GM12875 (cell line): Measurements from ENCODE around the gene ROPN1B.
A peak's percentile ranks its signal among the peaks of the same experiment; 100 is the strongest.
"Not testable (repeated sequence)": the region's sequence is repeated elsewhere in the genome, so short reads cannot be mapped to it uniquely, and the experiment has no call there.

ENCODE experiments used
- H3K4me3 ChIP-seq: one replicate; pipeline ENCODE4 v1.5.1; 2011; ENCODE audit warnings: low read depth, low read length, control low read depth
- TF ChIP-seq, protein P1 (sequence below): IDR thresholded peaks from 2 replicates; pipeline ENCODE4 v1.5.1; 2011; ENCODE audit warnings: low read depth, mild to moderate bottlenecking, control low read depth, inconsistent platforms, low read length, moderate library complexity, borderline replicate concordance; ENCODE audit not compliant: insufficient read depth

The ROPN1B gene

DNA sequence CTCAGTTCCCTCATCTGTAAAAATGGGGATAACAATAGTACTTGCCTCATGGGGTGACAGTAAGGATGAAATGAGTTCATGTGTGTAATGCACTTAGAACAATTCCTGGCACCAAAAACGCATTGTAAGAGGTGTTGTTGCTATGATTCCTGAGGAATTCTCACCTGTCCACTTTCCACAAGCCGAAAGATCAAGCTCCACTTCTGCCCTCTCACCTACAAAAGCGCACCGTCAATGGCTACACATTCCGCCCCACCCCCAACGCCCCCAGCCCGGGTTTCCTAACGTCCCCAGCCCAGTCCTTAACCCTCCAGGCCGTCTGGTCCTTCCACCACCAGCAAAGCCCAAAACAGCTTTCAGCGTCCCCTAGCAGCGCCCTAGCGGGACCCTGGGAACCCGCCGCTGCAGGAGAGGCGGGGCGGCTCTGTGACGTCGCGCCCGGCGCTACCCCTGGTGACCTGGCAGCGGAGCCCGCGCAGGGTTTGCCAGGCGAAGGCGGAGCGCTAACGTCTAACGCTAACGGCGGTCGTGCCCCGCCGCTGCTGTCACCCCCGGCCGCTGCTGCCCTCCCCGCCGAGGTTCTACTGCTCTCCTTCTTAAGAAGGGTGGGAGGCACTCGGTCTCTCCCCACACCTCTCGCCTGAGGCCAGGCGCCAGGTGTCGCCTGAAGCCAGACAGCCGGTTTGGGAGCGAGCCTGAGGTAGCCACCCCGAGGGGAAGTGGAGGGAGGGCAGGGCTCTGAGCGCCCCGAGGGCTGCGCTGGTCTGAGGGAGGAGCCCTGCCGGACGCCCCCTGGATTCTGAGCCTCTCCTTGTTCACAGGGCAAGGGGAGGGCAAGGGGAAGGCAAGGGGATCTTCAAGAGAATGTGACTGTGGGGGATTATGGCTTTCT is at the start of gene ROPN1B:
Gene ROPN1B, plus strand, starts transcription at position 478 of the 892 bp plus-strand sequence. CDS start 2,877 bp downstream, outside the sequence.
- not testable (repeated sequence) for H3K4me3 ChIP-seq

DNA sequence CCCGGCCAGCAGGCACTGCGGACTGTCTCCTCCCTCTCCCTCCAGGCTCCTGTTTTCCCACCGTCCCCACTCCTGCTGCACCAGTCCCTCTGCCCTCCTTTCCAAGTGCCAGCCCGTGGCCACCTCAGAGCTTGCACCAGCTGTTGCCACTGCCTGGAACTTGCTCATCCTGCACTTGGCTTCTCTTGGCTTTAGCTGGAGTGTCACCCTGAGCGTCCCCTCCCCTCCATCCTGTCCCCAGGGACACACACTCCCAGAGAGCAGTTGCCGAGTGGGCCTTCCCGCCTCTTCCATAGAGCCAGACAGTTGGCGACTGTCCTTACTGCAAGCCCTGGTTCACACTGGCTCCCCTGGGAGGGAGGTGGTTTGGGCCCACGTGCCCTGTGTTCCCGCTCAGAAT is 48.8 kb upstream of the ROPN1B start:
- not testable (repeated sequence) for H3K4me3 ChIP-seq

DNA sequence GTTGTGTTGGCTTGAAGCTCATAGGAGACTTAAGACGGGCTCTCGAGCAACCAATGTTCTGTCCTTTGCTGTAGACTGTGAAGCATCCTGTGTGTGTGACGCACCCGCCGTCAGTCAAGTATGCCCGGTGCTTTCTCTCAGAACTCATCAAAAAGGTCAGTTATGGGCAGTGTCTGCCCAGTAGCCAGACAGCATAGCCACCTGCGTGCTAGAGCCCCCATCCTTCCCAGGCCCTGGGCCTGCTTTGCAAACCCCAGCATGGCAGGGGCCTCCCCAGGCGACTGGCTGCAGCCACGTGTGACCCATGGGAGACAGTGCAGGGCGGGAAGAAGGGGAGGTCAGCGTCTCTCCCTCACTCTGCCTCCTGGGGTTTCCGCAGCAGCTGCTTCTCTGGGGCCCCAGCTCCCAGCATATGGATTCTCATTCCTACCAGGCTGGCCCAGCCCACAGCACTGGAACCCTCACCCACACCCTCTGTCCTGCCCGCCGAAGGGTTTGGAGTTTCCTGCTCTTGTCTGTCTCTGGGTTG is 48.2 kb upstream of the ROPN1B start:
- not testable (repeated sequence) for H3K4me3 ChIP-seq

DNA sequence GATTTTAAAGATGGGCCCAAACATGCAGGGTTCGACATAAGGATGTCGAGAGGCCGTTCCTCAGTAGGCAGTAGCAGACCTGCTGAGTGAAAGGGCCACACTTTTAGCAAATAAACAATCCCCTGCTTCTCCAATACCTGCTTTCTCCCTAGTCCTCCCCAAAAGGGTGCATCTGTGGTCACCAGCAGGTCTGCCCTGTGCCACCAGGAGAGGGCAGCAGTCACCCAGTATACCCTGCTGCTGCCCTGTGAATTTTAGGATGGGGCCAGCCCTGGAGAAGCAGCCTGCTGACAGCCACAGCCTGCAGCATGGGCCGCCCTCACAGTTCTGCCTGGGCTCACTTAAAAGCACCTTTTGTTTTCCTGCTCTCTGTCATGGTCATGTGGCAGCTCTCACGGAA is 47.3 kb upstream of the ROPN1B start:
- H3K4me3 ChIP-seq: not testable (repeated sequence)

DNA sequence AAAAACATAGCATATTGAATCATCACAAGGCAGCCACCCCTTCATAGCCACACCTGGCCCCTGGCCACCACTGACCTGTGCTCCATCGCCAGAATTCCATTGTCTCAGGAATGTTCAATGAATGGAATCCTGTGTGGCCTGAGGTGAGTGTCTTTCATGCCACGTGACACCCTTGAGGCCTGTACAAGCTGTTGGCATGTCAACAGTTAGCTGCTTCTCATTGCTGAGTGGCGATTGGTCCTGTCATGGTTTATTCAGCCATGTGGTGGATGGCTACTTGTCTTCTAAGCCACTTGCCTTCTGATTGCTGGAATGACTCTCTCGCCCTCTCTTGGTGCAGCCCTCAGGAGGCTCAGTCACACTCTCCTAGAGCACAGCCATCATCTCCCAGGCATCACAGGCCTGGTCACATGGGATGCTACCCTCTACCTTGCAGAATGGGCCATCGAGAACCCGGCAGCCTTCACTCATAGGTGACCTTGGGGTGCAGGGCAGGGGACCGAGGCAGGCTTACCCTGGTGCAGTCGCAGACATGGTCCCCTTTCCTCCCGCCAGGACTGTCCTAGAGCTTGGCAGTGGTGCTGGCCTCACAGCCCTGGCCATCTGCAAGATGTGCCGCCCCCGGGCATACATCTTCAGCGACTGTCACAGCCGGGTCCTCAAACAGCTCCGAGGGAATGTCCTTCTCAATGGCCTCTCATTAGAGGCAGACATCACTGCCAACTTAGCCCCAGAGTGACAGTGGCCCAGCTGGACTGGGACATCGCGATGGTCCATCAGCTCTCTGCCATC is 45.5 kb upstream of the ROPN1B start:
- not testable (repeated sequence) for H3K4me3 ChIP-seq

DNA sequence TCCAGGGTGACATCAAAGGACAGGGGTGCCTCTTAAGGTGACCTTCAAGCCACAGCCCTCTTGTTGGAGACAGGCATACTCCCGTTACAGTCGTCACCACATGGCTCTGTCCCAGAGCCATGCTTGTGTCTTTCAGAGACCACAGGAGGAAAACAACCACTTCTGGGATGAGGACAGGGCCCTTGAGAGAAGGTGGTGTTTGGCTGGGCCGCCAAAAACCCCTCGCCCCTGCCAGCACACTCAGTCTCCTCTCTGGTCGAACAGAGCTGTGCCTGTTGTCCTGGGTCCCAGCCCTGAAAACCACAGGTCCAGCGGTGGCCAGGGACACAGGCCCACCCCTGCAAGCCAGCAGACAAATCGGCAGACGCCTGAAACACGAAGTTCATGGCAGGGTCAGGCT is 44.7 kb upstream of the ROPN1B start:
- not testable (repeated sequence) for H3K4me3 ChIP-seq

DNA sequence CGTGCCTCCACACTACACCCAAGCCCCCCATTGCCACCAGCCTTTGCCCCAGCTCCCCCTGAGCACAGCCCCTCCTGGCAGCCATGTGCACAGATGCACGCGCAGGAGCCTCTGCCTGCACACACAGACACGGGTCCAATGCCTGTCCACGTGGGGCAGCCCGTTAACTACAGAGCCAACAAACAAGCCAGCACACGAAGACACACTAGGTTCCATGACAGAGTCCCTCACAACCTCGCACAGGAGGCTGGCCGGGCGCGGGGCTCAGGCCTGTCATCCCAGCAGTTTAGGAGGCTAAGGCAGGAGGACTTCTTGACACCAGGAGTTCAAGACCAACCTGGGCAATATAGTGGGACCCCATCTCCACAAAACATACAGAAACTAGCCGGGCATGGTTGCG is 43.3 kb upstream of the ROPN1B start:
- not testable (repeated sequence) for H3K4me3 ChIP-seq

DNA sequence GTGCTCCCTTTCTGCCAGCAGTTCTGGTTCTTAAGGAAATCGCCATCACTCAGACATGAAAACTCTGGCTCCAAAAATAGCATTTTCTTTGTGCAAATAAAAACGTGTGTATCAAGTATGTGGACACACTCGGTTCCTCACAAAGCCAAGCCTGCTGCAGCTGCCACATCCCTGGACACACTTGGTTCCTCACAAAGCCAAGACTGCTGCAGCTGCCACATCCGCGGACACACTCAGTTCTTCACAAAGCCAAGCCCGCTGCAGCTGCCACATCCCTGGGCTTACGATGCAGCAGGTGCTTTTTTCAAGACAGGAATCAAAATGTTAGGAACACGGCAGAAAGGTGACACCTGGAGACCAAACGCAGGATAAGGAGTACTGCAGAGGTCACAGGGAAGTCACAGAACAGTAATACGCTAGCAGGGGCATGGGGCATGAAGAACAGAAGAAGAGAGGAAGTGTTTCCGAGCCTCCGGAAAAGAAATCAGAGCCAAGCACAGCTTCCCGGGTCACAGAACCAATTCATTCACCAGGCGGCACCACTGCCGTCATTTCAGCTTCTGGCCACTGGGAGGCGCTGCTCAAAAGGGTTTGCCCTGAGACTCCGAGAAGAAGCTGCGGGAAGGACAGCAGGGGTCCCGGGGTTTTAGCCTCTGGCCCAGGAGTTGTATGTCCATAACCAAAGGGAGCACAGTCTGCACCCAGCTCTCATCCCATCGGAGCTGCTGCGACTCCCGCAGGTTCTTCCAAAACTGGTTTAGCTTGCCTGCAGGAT is 40.0 kb upstream of the ROPN1B start:
- H3K4me3 ChIP-seq: not testable (repeated sequence)
- TF ChIP-seq, protein P1, sequence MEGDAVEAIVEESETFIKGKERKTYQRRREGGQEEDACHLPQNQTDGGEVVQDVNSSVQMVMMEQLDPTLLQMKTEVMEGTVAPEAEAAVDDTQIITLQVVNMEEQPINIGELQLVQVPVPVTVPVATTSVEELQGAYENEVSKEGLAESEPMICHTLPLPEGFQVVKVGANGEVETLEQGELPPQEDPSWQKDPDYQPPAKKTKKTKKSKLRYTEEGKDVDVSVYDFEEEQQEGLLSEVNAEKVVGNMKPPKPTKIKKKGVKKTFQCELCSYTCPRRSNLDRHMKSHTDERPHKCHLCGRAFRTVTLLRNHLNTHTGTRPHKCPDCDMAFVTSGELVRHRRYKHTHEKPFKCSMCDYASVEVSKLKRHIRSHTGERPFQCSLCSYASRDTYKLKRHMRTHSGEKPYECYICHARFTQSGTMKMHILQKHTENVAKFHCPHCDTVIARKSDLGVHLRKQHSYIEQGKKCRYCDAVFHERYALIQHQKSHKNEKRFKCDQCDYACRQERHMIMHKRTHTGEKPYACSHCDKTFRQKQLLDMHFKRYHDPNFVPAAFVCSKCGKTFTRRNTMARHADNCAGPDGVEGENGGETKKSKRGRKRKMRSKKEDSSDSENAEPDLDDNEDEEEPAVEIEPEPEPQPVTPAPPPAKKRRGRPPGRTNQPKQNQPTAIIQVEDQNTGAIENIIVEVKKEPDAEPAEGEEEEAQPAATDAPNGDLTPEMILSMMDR: peak; percentile 63

DNA sequence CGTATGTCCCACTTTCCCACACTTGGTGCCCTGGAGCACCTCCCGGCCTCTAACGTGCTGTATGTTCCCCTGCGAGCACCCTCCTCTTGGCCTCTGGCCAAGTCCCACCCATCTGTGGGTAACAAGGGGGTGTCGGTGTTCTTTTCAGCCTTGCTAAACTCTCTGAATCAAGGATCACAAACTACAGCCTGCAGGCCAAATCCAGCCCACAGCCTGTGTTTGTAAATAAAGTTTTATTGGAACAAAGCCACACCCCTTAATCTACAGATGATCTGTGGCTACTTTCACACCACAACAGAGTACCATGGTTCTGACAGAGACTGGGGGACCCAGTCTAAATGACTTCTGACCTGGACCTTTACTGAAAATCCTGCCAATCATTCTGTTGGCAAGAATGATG is 39.2 kb upstream of the ROPN1B start:
- H3K4me3 ChIP-seq: not testable (repeated sequence)

DNA sequence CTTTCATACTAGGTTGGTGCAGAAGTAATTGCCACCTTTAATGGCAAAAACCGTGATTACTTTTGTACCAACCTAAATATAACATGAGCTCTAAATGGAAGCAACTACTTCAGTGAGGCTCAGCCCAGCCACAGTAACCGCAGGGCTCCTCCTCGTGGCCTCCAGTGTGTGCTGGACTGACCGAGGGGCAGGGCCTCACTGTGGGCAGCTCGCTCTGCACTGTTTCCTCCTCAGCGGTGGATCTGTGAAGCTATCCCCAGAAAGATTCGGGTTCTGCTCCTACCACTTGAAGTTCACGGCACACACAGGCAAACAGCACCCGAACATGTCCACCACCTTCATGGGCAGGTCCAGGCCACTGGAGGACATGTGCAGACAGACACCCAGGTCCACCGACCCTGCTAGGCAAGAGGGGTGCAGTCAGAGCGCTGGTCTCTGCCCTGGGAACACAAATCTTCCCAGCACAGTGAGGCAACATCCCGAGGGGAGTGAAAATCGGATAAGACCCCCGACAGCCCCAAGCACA is 37.6 kb upstream of the ROPN1B start:
- not testable (repeated sequence) for H3K4me3 ChIP-seq

DNA sequence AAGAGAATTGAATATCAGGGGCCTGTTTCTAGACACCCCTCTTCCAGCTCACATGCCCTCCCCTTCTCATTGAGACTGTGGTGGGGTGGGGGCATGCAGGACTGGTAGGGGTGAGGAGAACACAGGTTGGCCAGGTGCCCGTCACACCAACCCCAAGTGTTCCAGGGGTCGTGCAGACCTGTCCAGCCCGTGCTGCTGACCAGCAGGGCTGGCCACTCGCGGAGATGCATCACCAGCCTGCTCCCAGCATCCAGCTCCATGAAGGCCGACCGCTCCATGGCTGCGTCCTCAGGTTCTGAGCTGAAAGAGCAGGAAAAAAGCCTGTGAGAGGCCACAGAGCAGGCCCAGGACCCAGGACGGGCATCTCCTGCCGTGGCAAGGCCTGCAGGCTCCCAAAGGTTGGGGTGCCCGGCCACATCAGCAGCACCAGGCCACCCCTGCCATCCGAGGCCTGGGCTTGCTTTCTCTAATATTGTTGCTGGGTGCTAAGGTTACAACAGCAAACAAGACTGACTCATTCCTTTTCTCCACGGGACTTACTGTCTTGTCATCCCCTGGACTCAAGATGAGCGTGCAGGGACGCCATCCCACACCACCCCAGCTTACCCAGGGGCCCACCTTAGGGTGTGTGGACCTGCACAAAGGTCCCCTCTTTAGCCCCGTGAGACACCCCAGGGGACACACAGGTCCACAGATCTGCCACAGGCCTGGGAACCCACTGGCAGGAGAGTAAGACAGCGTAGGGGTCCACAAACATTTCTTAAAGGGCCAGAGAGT is 35.4 kb upstream of the ROPN1B start:
- not testable (repeated sequence) for H3K4me3 ChIP-seq

DNA sequence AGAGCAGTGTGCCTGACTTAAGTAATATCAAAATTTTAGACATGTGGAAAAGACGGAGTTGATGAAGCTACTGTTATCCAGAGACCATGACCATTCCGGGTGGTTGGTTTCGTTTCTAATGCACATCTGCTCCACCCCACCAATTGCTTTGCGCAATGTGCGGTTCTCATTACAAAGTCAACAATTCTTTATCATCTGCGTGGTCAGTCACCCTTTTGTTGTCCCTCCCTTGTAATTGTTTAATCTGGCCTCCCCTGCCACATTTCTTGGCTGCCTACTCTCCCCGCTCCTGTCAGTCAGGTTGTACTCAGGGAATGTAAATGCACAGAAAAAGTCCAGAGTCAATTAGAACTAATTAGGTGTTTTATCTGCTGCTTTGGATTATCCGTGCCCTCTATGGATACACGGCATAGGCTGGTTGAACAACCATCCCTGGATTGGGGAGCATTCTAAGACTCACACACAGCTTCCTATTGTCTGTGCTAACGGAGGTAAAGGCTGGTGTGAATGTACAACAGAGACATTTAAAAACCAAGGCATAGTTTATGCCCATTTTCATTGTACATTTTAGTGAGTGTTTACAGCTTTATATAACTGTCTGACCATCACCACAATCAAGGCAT is 33.6 kb upstream of the ROPN1B start:
- H3K4me3 ChIP-seq: not testable (repeated sequence)
